SK-N-SH treated with all-trans-retinoic acid at 6 μM for 48 hours (cell line): Measurements from ENCODE around the gene CD276.
"Not testable (repeated sequence)": the region's sequence is repeated elsewhere in the genome, so short reads cannot be mapped to it uniquely, and the experiment has no call there.

Experiments
- ATAC-seq: fragments of 200-7000 bp; cut with Tn5 transposase; 3 replicates; pipeline ENCODE4 v1.9.1; 2020; ENCODE audit warnings: mild to moderate bottlenecking, moderate library complexity
- BACH2 ChIP-seq: fragments of 250-450 bp; sonication (Bioruptor Pico); IDR thresholded peaks from 2 replicates; pipeline ENCODE4 v1.9.0; 2021; ENCODE audit warnings: mild to moderate bottlenecking, borderline replicate concordance
- CSDC2 ChIP-seq: fragments of 250-450 bp; sonication (Bioruptor Pico); IDR thresholded peaks from 2 replicates; pipeline ENCODE4 v1.5.0; 2020; ENCODE audit warnings: mild to moderate bottlenecking, moderate library complexity
- GLIS3 ChIP-seq: fragments of 250-450 bp; sonication (Bioruptor Pico); IDR thresholded peaks from 2 replicates; pipeline ENCODE4 v1.5.0; 2020; ENCODE audit warnings: mild to moderate bottlenecking, moderate library complexity
- ISL1 ChIP-seq: fragments of 250-450 bp; sonication (Bioruptor Pico); IDR thresholded peaks from 2 replicates; pipeline ENCODE4 v2.1.2; 2022; ENCODE audit warnings: mild to moderate bottlenecking, moderate library complexity
- OSR1 ChIP-seq: fragments of 250-450 bp; sonication (Bioruptor Pico); IDR thresholded peaks from 2 replicates; pipeline ENCODE4 v1.8.0; 2022; ENCODE audit warnings: moderate library complexity, mild to moderate bottlenecking, inconsistent platforms
- PPARA ChIP-seq: fragments of 250-450 bp; sonication (Bioruptor Pico); IDR thresholded peaks from 2 replicates; pipeline ENCODE4 v1.5.0; 2020; ENCODE audit warnings: mild to moderate bottlenecking, borderline replicate concordance
- RARB ChIP-seq: fragments of 250-450 bp; sonication (Bioruptor Pico); IDR thresholded peaks from 2 replicates; pipeline ENCODE4 v1.8.0; 2021; ENCODE audit warnings: mild to moderate bottlenecking, moderate library complexity
- SNAI2 ChIP-seq: fragments of 250-450 bp; sonication (Bioruptor Pico); IDR thresholded peaks from 2 replicates; pipeline ENCODE4 v1.5.0; 2020; ENCODE audit warnings: mild to moderate bottlenecking, moderate library complexity
- TCF4 ChIP-seq: fragments of 250-450 bp; sonication (Bioruptor Pico); IDR thresholded peaks from 2 replicates; pipeline ENCODE4 v1.8.0; 2021; ENCODE audit warnings: mild to moderate bottlenecking, moderate library complexity, borderline replicate concordance
- ZC3H10 ChIP-seq: fragments of 250-450 bp; sonication (Bioruptor Pico); IDR thresholded peaks from 2 replicates; pipeline ENCODE4 v1.5.1; 2021; ENCODE audit warnings: mild to moderate bottlenecking, moderate library complexity
- ZFP3 ChIP-seq: fragments of 250-450 bp; sonication (Bioruptor Pico); IDR thresholded peaks from 2 replicates; pipeline ENCODE4 v1.5.0; 2020; ENCODE audit warnings: mild to moderate bottlenecking, moderate library complexity
- ZNF70 ChIP-seq: fragments of 450-650 bp; formaldehyde crosslinking; IDR thresholded peaks from 2 replicates; pipeline ENCODE4 v1.5.0; 2020; ENCODE audit warnings: mild to moderate bottlenecking, moderate library complexity
- TF ChIP-seq, protein P1 (sequence below): fragments of 250-450 bp; sonication (Bioruptor Pico); IDR thresholded peaks from 2 replicates; pipeline ENCODE4 v1.8.0; 2020; ENCODE audit warnings: mild to moderate bottlenecking, moderate library complexity, borderline replicate concordance
- TF ChIP-seq, protein P2 (sequence below): fragments of 250-450 bp; sonication (Bioruptor Pico); IDR thresholded peaks from 2 replicates; pipeline ENCODE4 v1.8.0; 2021; ENCODE audit warnings: low read depth, mild to moderate bottlenecking, moderate library complexity, borderline replicate concordance

Gene CD276

DNA sequence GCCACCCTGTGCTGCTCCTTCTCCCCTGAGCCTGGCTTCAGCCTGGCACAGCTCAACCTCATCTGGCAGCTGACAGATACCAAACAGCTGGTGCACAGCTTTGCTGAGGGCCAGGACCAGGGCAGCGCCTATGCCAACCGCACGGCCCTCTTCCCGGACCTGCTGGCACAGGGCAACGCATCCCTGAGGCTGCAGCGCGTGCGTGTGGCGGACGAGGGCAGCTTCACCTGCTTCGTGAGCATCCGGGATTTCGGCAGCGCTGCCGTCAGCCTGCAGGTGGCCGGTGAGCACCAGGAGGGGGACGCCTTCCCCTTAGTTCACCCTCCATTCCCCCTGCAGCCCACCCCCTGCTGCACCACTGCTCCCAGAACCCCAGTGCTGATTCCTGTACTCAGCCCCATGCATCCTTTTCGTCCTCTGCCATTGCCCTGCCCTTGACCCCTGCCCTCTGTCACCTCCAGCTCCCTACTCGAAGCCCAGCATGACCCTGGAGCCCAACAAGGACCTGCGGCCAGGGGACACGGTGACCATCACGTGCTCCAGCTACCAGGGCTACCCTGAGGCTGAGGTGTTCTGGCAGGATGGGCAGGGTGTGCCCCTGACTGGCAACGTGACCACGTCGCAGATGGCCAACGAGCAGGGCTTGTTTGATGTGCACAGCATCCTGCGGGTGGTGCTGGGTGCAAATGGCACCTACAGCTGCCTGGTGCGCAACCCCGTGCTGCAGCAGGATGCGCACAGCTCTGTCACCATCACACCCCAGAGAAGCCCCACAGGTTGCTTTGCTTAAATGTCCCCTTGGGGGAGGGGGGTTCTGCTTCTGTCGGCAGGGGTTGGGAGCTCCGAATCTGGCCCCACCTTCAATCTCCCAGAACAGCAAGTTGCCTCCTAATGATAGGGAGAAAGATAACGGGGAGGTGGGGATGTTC lies 18.4 kb downstream of the CD276 start:
- ATAC-seq = not testable (repeated sequence)

DNA sequence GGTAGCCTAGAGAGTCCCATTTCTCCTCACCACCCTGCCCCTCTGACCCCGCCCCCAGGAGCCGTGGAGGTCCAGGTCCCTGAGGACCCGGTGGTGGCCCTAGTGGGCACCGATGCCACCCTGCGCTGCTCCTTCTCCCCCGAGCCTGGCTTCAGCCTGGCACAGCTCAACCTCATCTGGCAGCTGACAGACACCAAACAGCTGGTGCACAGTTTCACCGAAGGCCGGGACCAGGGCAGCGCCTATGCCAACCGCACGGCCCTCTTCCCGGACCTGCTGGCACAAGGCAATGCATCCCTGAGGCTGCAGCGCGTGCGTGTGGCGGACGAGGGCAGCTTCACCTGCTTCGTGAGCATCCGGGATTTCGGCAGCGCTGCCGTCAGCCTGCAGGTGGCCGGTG lies 19.4 kb downstream of the CD276 start:
- ATAC-seq = not testable (repeated sequence)

DNA sequence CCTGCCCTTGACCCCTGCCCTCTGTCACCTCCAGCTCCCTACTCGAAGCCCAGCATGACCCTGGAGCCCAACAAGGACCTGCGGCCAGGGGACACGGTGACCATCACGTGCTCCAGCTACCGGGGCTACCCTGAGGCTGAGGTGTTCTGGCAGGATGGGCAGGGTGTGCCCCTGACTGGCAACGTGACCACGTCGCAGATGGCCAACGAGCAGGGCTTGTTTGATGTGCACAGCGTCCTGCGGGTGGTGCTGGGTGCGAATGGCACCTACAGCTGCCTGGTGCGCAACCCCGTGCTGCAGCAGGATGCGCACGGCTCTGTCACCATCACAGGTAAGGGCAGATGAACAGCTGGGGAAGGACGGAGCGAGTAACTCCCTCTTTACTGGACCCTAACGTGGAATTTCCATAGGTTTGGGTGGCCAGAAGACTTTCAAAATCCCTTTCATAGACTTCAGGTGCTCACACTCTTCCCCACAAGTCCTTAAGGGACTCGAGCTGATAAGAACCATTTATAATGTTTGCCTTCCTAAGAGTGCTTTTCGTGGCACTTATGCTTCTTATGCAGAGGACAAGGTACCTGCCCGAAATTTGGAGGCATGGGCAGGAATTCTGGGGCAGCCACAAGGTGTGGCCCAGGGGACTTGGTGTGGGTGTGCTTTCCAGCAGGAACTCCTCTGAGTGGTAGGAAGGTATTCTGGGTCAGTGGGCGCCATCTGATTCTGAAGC lies 20.1 kb downstream of the CD276 start:
- ATAC-seq = peak; percentile 20; the same call in 2 of the 3 replicates

DNA sequence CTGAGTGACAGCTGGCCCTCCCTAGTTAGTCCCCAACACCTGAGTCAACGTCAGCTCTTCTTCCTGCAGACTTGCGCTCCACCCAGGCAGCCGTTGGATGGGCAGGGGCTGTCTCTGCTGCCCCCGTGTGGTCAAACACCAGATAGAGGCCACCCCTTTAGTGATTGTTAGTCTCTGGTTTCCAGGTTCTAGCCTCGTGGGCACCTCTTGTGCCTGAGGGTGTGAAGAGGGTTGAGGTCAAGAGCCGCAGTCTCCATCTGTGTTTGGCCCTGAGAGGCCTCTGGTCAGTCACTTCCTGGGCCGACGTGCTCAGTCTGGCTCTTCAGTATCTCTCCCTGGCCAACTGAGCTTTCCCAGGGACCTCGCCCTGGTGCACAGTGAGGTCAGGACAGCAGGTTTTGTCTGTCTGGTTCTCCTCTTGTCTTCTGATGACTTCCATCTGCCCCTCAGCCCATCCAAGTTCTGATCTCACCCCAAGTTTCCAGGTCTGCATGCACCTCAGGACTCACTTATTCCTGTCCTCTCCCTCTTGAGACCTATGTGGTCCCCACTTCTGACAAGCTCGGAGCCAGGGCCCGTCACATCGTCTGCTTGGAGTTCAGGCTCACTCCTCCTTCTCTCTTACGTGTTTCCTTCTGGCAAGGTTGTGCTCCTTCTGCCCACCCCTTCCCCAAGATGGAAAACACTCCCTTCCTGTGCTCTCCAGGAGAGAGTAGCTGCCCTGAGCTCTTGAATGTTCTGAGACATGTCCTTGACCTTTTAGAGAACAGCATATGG lies 20.9 kb downstream of the CD276 start:
- no peak for TF ChIP-seq ZC3H10
- TF ChIP-seq, protein P1, sequence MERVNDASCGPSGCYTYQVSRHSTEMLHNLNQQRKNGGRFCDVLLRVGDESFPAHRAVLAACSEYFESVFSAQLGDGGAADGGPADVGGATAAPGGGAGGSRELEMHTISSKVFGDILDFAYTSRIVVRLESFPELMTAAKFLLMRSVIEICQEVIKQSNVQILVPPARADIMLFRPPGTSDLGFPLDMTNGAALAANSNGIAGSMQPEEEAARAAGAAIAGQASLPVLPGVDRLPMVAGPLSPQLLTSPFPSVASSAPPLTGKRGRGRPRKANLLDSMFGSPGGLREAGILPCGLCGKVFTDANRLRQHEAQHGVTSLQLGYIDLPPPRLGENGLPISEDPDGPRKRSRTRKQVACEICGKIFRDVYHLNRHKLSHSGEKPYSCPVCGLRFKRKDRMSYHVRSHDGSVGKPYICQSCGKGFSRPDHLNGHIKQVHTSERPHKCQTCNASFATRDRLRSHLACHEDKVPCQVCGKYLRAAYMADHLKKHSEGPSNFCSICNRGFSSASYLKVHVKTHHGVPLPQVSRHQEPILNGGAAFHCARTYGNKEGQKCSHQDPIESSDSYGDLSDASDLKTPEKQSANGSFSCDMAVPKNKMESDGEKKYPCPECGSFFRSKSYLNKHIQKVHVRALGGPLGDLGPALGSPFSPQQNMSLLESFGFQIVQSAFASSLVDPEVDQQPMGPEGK (CRISPR knock-in tag) = no peak
- TF ChIP-seq TCF4 (CRISPR knock-in tag) = no peak
- TF ChIP-seq SNAI2 (CRISPR knock-in tag) = no peak
- no peak for TF ChIP-seq GLIS3 (CRISPR knock-in tag)
- TF ChIP-seq ZNF70 (CRISPR knock-in tag) = no peak
- no peak for TF ChIP-seq BACH2 (CRISPR knock-in tag)
- TF ChIP-seq ZFP3 (CRISPR knock-in tag) = no peak
- TF ChIP-seq, all 23 proteins: peak for 0
- peak; percentile 85 for ATAC-seq

DNA sequence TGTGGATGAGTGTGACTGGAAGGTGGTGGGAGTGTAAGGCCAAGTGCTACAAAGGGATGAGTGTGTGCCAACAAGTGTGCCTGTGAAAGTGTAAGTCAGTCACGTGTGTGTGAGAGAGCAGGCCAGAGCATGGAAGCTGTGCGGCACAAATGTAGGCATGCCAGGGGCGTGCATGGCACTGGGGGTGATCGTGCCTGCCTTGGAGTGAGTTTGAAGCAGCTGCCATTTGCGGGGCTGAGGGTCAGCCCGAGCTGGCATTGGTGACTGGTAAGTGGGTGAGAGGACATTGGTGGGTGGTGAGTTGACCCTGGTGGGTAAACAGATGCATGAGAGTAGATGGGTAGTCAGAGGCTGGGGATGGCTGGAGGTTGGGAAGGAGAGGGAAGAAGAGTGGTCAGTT lies 24.5 kb downstream of the CD276 start:
- TF ChIP-seq SNAI2 (CRISPR knock-in tag) (no peak), GLIS3 (CRISPR knock-in tag) (no peak)
- TF ChIP-seq, all 23 proteins: peak for 0

DNA sequence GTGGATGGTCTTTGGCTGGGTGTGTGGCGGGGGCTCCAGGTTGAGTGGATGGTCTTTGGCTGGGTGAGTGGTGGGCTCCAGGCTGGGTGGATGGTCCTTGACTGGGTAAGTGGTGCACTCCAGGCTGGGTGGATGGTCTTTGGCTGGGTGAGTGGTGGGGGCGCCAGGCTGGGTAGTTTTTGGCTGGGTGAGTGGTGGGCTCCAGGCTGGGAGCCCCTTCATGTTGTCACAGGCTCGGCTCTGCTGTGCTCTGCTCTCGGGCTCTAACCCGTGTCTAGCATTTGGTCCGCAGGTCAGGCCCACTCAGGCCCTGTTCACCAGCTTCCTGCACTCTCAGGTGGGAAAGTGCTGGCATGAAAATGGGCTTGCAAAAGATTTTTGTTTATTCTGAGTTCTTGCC lies 25.1 kb downstream of the CD276 start:
- no peak for ATAC-seq
- TF ChIP-seq ZNF70 (CRISPR knock-in tag) (no peak), ZC3H10 (no peak), OSR1 (no peak), CSDC2 (CRISPR knock-in tag) (no peak)

More for the DNA sequence above, 24.5 kb downstream of the CD276 start:
- ATAC-seq = no peak

DNA sequence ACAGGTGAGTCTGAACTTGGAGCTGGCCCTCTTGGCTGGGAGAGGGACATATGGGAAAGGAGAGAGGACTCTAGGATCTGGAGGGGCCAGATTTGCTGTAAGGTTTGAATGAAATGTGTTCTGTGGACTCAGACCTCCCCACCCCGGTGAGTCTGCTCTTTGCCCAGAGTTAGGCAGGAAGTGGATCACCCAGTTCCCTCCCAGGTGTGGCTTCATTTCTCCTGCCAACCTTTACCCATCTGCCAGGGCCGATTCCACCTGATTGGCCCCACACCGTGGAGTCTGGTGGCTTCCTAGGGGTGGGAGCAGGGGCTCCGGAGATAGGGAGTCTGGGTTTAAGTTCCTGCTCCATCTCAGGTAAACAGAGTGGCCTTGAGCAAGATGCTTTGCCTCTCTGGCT lies 25.5 kb downstream of the CD276 start:
- no peak for ATAC-seq
- TF ChIP-seq, protein P2, sequence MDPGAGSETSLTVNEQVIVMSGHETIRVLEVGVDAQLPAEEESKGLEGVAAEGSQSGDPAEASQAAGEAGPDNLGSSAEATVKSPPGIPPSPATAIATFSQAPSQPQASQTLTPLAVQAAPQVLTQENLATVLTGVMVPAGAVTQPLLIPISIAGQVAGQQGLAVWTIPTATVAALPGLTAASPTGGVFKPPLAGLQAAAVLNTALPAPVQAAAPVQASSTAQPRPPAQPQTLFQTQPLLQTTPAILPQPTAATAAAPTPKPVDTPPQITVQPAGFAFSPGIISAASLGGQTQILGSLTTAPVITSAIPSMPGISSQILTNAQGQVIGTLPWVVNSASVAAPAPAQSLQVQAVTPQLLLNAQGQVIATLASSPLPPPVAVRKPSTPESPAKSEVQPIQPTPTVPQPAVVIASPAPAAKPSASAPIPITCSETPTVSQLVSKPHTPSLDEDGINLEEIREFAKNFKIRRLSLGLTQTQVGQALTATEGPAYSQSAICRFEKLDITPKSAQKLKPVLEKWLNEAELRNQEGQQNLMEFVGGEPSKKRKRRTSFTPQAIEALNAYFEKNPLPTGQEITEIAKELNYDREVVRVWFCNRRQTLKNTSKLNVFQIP (CRISPR knock-in tag) = no peak
- TF ChIP-seq PPARA (CRISPR knock-in tag) = no peak
- TF ChIP-seq, all 23 proteins: peak for 0

DNA sequence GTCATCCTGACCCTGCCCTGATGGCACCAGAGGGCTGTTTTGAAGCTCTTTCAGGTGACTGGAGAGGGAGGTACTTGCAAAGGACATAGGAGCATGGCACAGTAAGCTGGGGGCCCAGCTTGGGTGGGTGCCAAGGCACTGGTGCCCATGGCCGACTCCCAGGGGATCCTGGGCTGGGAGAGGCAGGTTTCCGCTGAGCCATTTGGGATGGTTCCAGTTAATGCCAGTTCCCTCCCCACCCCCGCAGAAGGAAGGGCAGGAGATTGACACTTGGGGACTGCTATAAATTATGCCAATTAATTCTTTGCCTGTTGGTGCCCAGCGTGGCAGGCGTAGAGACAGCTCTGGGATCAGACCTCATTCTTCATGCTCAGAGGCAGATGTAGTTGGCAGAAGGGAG lies 26.1 kb downstream of the CD276 start:
- no peak for TF ChIP-seq ISL1
- TF ChIP-seq RARB (CRISPR knock-in tag) = no peak
- TF ChIP-seq, all 23 proteins: peak for 0
- no peak for ATAC-seq
